ENCODE measurements around the gene OCA2. TPM values are rescaled to one million over a fixed set of nuclear protein-coding genes. Genes with fewer than 3 reads are reported as not detected.

Gene OCA2
- total and polyA plus RNA-seq, 2 donors from 2014 or later = 0.45 to 2.5 TPM

GRCh38 chr15:28112101-28112760, 13.1 kb upstream of the OCA2 start:
- Histone ChIP-seq H3K27ac (ENCODE audit: low read depth in 2 of 2, low read length in 2 of 2) (no peak overlapping the region), H3K4me1 (ENCODE audit: control insufficient read depth in 2 of 3, insufficient read depth in 2 of 3, low read depth in 1 of 3, low read length in 3 of 3) (peaks cover 0 to 5% (median 0%) of the 10 kb centered on the region in 3 donors), H3K9me3 (ENCODE audit: control insufficient read depth in 2 of 3, insufficient read depth in 1 of 3, low read length in 3 of 3) (no peaks in the 10 kb centered on the region), H3K36me3 (ENCODE audit: control insufficient read depth in 2 of 3, insufficient read depth in 3 of 3, low read length in 3 of 3) (peaks cover 7 to 41% (median 27%) of the 10 kb centered on the region in 3 donors), H3K27me3 (ENCODE audit: control insufficient read depth, insufficient read depth, low read length) (no peaks in the 10 kb centered on the region), H3K9ac (ENCODE audit: low read length in 3 of 3) (no peak overlapping the region), H3K4me3 (ENCODE audit: low read length in 3 of 3) (no peak overlapping the region)
- FAIRE-seq (no peak), DNase-seq (no peak)
- intact Hi-C loops (cut with DNase I) = no loop called here
- TF ChIP-seq CTCF (IDR thresholded peaks at IDR 0.05; ENCODE audit: borderline replicate concordance, extremely low read depth, insufficient read depth) = no peak

- H3K27ac ChIP-seq (ENCODE audit: low read depth in 2 of 2, low read length in 2 of 2) = no peak overlapping the region
- no peak for TF ChIP-seq CTCF (IDR thresholded peaks at IDR 0.05; ENCODE audit: borderline replicate concordance, extremely low read depth, insufficient read depth)
- H3K9ac ChIP-seq (ENCODE audit: low read length in 3 of 3) = no peak overlapping the region
- H3K9me3 ChIP-seq (ENCODE audit: control insufficient read depth in 2 of 3, insufficient read depth in 1 of 3, low read length in 3 of 3) = no peaks in the 10 kb centered on the region
- FAIRE-seq = no peak
- H3K36me3 ChIP-seq (ENCODE audit: control insufficient read depth in 2 of 3, insufficient read depth in 3 of 3, low read length in 3 of 3) = peaks cover 7 to 34% (median 24%) of the 10 kb centered on the region in 3 donors
- no peak for DNase-seq
- intact Hi-C loops (cut with DNase I) = no loop called here
- H3K4me1 ChIP-seq (ENCODE audit: control insufficient read depth in 2 of 3, insufficient read depth in 2 of 3, low read depth in 1 of 3, low read length in 3 of 3) = peaks cover 0 to 7% (median 0%) of the 10 kb centered on the region in 3 donors
- no peaks in the 10 kb centered on the region for H3K27me3 ChIP-seq (ENCODE audit: control insufficient read depth, insufficient read depth, low read length)
- no peak overlapping the region for H3K4me3 ChIP-seq (ENCODE audit: low read length in 3 of 3)
Observed at GRCh38 chr15:28111543-28111942, 12.4 kb upstream of the OCA2 start.

GRCh38 chr15:28110481-28110881, 11.4 kb upstream of the OCA2 start:
- no peak for FAIRE-seq
- no peaks in the 10 kb centered on the region for H3K9me3 ChIP-seq (ENCODE audit: control insufficient read depth in 2 of 3, insufficient read depth in 1 of 3, low read length in 3 of 3)

More at GRCh38 chr15:28110481-28110881, 11.4 kb upstream of the OCA2 start:
- no peak for DNase-seq
- no peak overlapping the region for H3K9ac ChIP-seq (ENCODE audit: low read length in 3 of 3)
- peaks cover 4 to 33% (median 21%) of the 10 kb centered on the region in 3 donors for H3K36me3 ChIP-seq (ENCODE audit: control insufficient read depth in 2 of 3, insufficient read depth in 3 of 3, low read length in 3 of 3)
- no peak overlapping the region for H3K27ac ChIP-seq (ENCODE audit: low read depth in 2 of 2, low read length in 2 of 2)
- H3K4me3 ChIP-seq (ENCODE audit: low read length in 3 of 3) = no peak overlapping the region
- intact Hi-C loops (cut with DNase I) = no loop called here
- no peaks in the 10 kb centered on the region for H3K27me3 ChIP-seq (ENCODE audit: control insufficient read depth, insufficient read depth, low read length)
- peaks cover 0 to 11% (median 0%) of the 10 kb centered on the region in 3 donors for H3K4me1 ChIP-seq (ENCODE audit: control insufficient read depth in 2 of 3, insufficient read depth in 2 of 3, low read depth in 1 of 3, low read length in 3 of 3)
- no peak for TF ChIP-seq CTCF (IDR thresholded peaks at IDR 0.05; ENCODE audit: borderline replicate concordance, extremely low read depth, insufficient read depth)
